Activated T-helper 1 cell treated with Interleukin-2 at 50 U/mL for 16 hours (primary cell): ENCODE data around the gene USP48.

Source experiments
- DNase-seq: peaks from one replicate; pipeline ENCODE4 v3.0.0-alpha.2; 2020; ENCODE audit warnings: low read depth

USP48 gene

GRCh38 chr1:21668232-21668950, 114.6 kb downstream of the USP48 start:
- DNase-seq, result no peak

GRCh38 chr1:21667348-21668231, 115.4 kb downstream of the USP48 start:
- DNase-seq, result no peak

GRCh38 chr1:21666576-21667320, 116.2 kb downstream of the USP48 start:
- no peak for DNase-seq

GRCh38 chr1:21665711-21666575, 117.0 kb downstream of the USP48 start:
- no peak for DNase-seq

GRCh38 chr1:21664806-21665588, 118.0 kb downstream of the USP48 start:
- DNase-seq, result no peak

- DNase-seq, result no peak
Measured at GRCh38 chr1:21663951-21664805, 118.8 kb downstream of the USP48 start.

GRCh38 chr1:21663248-21663950, 119.5 kb downstream of the USP48 start:
- DNase-seq, result no peak

- no peak for DNase-seq
Measured at GRCh38 chr1:21662426-21663247, 120.3 kb downstream of the USP48 start.

GRCh38 chr1:21661886-21662285, 121.1 kb downstream of the USP48 start:
- no peak for DNase-seq

GRCh38 chr1:21659924-21660326, 123.0 kb downstream of the USP48 start:
- DNase-seq, result no peak

- peak; percentile 74 for DNase-seq
Measured at GRCh38 chr1:21659099-21659923, 123.6 kb downstream of the USP48 start.

GRCh38 chr1:21657456-21658190, 125.3 kb downstream of the USP48 start:
- DNase-seq, result no peak

GRCh38 chr1:21655748-21656147, 127.2 kb downstream of the USP48 start:
- no peak for DNase-seq

GRCh38 chr1:21655259-21655658, 127.7 kb downstream of the USP48 start:
- DNase-seq, result no peak

GRCh38 chr1:21654209-21654608, 128.7 kb downstream of the USP48 start:
- no peak for DNase-seq

- no peak for DNase-seq
Measured at GRCh38 chr1:21653744-21654100, 129.2 kb downstream of the USP48 start.
